DND-41 (cell line): Measurements from ENCODE around the gene DNAJC7.

Experiments
- ATAC-seq: fragments of 200-7000 bp; cut with Tn5 transposase; 3 replicates; pipeline ENCODE4 v1.9.1; 2021; ENCODE audit warnings: low read depth; ENCODE audit not compliant: insufficient read depth
- DNase-seq: peaks from one replicate; pipeline ENCODE4 v3.0.0-alpha.2; 2020
- H2AFZ ChIP-seq: 2 replicates; pipeline ENCODE4 v1.6.0; 2012; ENCODE audit warnings: low read depth, low read length
- H3K27ac ChIP-seq: 2 replicates; pipeline ENCODE4 v1.5.1; 2012; ENCODE audit warnings: low read length, inconsistent platforms
- H3K27me3 ChIP-seq: fragments of 200-600 bp; sonication (generic); 2 replicates; pipeline ENCODE4 v1.6.0; 2012; ENCODE audit warnings: low read length, mild to moderate bottlenecking, inconsistent platforms; ENCODE audit not compliant: insufficient read depth, poor library complexity
- H3K36me3 ChIP-seq: 2 replicates; pipeline ENCODE4 v1.5.1; 2012; ENCODE audit warnings: low read length, inconsistent platforms; ENCODE audit not compliant: insufficient read depth
- H3K4me1 ChIP-seq: 2 replicates; pipeline ENCODE4 v1.5.1; 2012; ENCODE audit warnings: mild to moderate bottlenecking, low read length; ENCODE audit not compliant: insufficient read depth
- H3K4me2 ChIP-seq: 2 replicates; pipeline ENCODE4 v1.6.0; 2012; ENCODE audit warnings: mild to moderate bottlenecking, moderate library complexity, low read length, inconsistent platforms; ENCODE audit not compliant: insufficient read depth
- H3K4me3 ChIP-seq, 2 experiments: fragments of 200-600 bp in 1 of 2; shearing (Covaris generic) in 1 of 2; 2 replicates each; pipeline ENCODE4 v1.5.1; 2012 to 2016; ENCODE audit warnings: inconsistent platforms in 2 of 2, low read length in 2 of 2, mild to moderate bottlenecking in 2 of 2, low read depth in 1 of 2, moderate library complexity in 1 of 2
- H3K79me2 ChIP-seq: 2 replicates; pipeline ENCODE4 v1.6.0; 2012; ENCODE audit warnings: low read length, inconsistent platforms; ENCODE audit not compliant: insufficient read depth
- H3K9ac ChIP-seq: 2 replicates; pipeline ENCODE4 v1.6.0; 2012; ENCODE audit warnings: low read depth, mild to moderate bottlenecking, inconsistent platforms, low read length, moderate library complexity
- H3K9me3 ChIP-seq: 2 replicates; pipeline ENCODE4 v1.5.1; 2012; ENCODE audit warnings: low read length, moderate library complexity, mild to moderate bottlenecking, inconsistent platforms; ENCODE audit not compliant: insufficient read depth, severe bottlenecking
- H4K20me1 ChIP-seq: 2 replicates; pipeline ENCODE4 v1.6.0; 2012; ENCODE audit warnings: low read length; ENCODE audit not compliant: insufficient read depth
- EZH2 ChIP-seq: IDR thresholded peaks from 3 replicates; pipeline ENCODE4 v1.6.1; 2012; ENCODE audit warnings: borderline replicate concordance, low read depth, mild to moderate bottlenecking, moderate library complexity, low read length, inconsistent platforms; ENCODE audit not compliant: severe bottlenecking
- TF ChIP-seq, protein P1 (sequence below): IDR thresholded peaks from 2 replicates; pipeline ENCODE4 v1.5.1; 2012; ENCODE audit warnings: borderline replicate concordance, low read length, moderate library complexity, mild to moderate bottlenecking; ENCODE audit not compliant: poor library complexity, severe bottlenecking; ENCODE audit errors: extremely low read depth

Gene DNAJC7

DNA sequence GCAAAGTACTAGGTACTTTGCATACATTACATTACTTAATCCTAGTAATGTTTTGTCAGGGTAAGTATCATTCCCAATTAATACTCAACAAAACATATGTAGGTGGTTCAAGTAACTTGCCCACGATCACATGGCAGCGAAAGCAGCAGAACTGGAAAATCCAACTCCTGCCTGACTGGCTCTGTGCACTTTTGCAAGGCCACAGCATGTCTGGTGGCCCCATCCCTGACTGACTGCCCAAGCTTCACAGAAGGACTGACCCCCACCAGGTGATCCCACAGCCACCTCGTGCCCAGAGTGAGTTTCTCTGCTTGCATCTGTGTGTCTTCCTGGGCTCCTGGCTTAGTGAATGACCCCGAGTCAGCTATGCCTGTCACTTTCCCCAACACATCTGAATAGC is 39.2 kb downstream of the DNAJC7 start:
- peaks cover 32% of the 10 kb centered on the region for H4K20me1 ChIP-seq
- no peak overlapping the region for H3K4me2 ChIP-seq
- H3K4me3 ChIP-seq, result no peak overlapping the region
- TF ChIP-seq, protein P1, sequence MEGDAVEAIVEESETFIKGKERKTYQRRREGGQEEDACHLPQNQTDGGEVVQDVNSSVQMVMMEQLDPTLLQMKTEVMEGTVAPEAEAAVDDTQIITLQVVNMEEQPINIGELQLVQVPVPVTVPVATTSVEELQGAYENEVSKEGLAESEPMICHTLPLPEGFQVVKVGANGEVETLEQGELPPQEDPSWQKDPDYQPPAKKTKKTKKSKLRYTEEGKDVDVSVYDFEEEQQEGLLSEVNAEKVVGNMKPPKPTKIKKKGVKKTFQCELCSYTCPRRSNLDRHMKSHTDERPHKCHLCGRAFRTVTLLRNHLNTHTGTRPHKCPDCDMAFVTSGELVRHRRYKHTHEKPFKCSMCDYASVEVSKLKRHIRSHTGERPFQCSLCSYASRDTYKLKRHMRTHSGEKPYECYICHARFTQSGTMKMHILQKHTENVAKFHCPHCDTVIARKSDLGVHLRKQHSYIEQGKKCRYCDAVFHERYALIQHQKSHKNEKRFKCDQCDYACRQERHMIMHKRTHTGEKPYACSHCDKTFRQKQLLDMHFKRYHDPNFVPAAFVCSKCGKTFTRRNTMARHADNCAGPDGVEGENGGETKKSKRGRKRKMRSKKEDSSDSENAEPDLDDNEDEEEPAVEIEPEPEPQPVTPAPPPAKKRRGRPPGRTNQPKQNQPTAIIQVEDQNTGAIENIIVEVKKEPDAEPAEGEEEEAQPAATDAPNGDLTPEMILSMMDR, result no peak
- TF ChIP-seq EZH2, result no peak
- no peaks in the 10 kb centered on the region for H3K9me3 ChIP-seq
- no peak overlapping the region for H3K27ac ChIP-seq
- DNase-seq (no peak), ATAC-seq (no peak)
- H3K36me3 ChIP-seq, result peaks cover 91% of the 10 kb centered on the region
- no peaks in the 10 kb centered on the region for H3K4me1 ChIP-seq
- H3K79me2 ChIP-seq, result peaks cover 17% of the 10 kb centered on the region
- no peak overlapping the region for H2AFZ ChIP-seq
- no peak overlapping the region for H3K9ac ChIP-seq
- H3K27me3 ChIP-seq, result no peaks in the 10 kb centered on the region

DNA sequence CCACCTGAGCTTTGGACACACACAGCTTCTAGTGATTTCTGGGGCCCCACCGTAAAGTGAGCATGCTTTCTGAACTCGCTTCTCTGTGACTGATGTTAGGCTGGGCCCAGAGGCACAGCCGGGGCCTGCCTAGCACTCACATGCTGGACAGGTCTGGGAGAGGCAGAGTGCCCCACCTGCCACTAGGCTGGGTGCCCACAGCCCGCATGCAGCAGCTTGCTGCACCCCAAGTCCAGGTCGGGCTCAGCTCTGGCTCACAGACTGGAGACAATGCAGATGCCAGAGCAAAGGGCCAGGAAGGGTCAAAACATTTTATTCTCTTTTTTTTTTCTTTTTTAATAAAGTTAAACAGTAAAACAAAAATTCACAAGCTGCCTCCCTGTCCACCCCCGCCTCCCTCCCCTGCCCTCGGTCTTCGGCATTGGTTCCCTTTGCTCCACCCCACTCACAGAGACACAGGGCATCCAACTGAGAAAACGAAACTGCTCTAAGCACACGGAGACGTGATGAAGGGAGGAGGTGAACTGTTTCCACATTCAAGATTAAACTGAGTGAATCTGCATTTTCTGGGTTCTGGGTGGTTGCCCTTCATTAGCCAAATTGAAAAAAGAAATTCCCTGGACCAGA is 41.0 kb downstream of the DNAJC7 start:
- no peak overlapping the region for H2AFZ ChIP-seq
- H3K36me3 ChIP-seq, result peaks cover 89% of the 10 kb centered on the region
- peaks cover 30% of the 10 kb centered on the region for H3K79me2 ChIP-seq
- TF ChIP-seq, protein P1, result no peak
- TF ChIP-seq EZH2, result no peak
- no peak overlapping the region for H3K4me3 ChIP-seq
- H3K4me1 ChIP-seq, result peaks cover 11% of the 10 kb centered on the region; the same call in 1 of the 2 replicates
- H3K4me2 ChIP-seq, result no peak overlapping the region
- H3K9me3 ChIP-seq, result no peaks in the 10 kb centered on the region
- ATAC-seq (no peak), DNase-seq (no peak)
- H3K27me3 ChIP-seq, result no peaks in the 10 kb centered on the region
- no peak overlapping the region for H3K27ac ChIP-seq
- H3K9ac ChIP-seq, result no peak overlapping the region
- H4K20me1 ChIP-seq, result peaks cover 48% of the 10 kb centered on the region

DNA sequence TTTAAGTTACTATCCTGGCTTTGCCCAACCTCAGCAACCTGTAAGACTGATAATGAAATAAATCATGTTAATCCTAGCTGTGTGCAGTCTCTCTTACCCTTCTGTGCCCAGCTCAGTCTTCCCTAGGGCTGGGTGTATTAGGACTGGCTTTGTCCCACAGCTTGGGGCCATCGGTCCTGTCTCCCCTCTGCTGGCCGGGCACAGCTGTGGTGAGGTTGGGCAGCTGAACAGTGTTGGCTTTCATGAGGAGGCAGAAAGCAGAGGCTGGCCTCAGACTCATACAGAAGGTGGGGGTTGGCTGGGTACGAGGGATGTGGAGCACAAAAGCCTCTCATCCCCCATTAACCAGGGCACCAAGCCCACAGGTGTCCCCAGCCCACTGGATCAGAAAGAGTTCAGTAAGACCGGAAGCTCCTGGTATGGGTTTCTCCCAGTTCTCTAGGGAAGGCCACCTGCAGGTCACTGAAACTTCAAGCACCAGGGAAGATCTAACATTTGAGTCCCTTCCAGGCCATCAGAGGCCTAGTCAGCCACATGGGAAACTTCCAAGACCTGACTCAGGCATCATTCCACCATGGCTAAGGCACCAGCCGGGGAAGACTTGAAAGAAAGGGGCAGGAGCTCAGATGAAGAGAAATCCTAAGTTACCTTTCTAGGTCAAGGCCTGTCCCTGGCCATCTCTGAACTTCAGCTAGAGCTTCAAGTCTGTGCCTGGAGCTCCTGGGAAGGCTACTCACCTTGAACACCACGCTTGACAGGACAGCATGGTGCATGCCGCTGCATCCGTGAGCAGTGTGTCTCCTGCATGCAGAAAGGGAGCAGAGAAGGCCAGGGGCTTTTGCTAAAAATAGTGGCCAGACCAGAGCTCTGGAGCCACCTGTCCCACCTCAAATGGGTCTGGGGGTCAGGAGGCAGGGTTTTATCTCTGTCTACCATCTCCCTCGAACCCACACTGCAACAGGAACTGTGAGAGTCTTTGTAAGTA is 41.8 kb downstream of the DNAJC7 start:
- TF ChIP-seq, protein P1, result no peak
- TF ChIP-seq EZH2, result no peak
- Histone ChIP-seq H3K4me1 (peaks cover 19% of the 10 kb centered on the region), H3K36me3 (peaks cover 88% of the 10 kb centered on the region), H3K4me2 (no peak overlapping the region), H4K20me1 (peaks cover 55% of the 10 kb centered on the region), H3K9me3 (no peaks in the 10 kb centered on the region), H2AFZ (no peak overlapping the region), H3K27ac (no peak overlapping the region), H3K27me3 (no peaks in the 10 kb centered on the region), H3K79me2 (peaks cover 39% of the 10 kb centered on the region), H3K4me3 (no peak overlapping the region), H3K9ac (no peak overlapping the region)
- no peak for ATAC-seq
- DNase-seq, result no peak
